OCI-LY7 (cell line): ENCODE measurements around the gene PIWIL1. TPM values are rescaled to one million over a fixed set of nuclear protein-coding genes. Genes with fewer than 3 reads are reported as not detected.

Experiments
- BruUV-seq: library from RNA; stranded (reverse); fragments of 400-500 nt; replicated peaks from 2 replicates; lab custom pipeline; 2021; lab: Mats Ljungman, UMichigan
- CTCF ChIA-PET: fragments of 300-600 bp; sonication (Branson Sonifier 250); formaldehyde crosslinking; loops from one replicate; lab custom pipeline; 2022; ENCODE audit warnings: antibody characterized with exemption; ENCODE audit not compliant: unreplicated experiment; lab: Charles Lee
- POLR2A ChIA-PET: fragments of 300-600 bp; sonication (Branson Sonifier 250); formaldehyde crosslinking; loops from one replicate; lab custom pipeline; 2022; ENCODE audit warnings: antibody characterized with exemption; lab: Charles Lee
- DNase-seq: peaks from one replicate; pipeline ENCODE4 v3.0.0-alpha.2; 2015; ENCODE audit warnings: low spot score
- H2AFZ ChIP-seq: fragments of 200-600 bp; sonication (generic), shearing (Covaris generic); 2 replicates; pipeline ENCODE4 v1.6.1; 2014; ENCODE audit warnings: mild to moderate bottlenecking, antibody characterized with exemption, low read length, moderate library complexity
- H3K27ac ChIP-seq: fragments of 200-600 bp; sonication (generic); 2 replicates; pipeline ENCODE4 v1.5.1; 2014; ENCODE audit warnings: mixed run types, low read depth, mild to moderate bottlenecking, moderate library complexity, low read length, inconsistent platforms; ENCODE audit not compliant: poor library complexity, severe bottlenecking
- H3K36me3 ChIP-seq: fragments of 200-600 bp; sonication (generic); 2 replicates; pipeline ENCODE4 v1.6.1; 2014; ENCODE audit warnings: mild to moderate bottlenecking, antibody characterized with exemption, low read length, moderate library complexity, mixed read lengths; ENCODE audit not compliant: insufficient read depth
- H3K4me1 ChIP-seq: fragments of 200-600 bp; sonication (generic); 2 replicates; pipeline ENCODE4 v1.5.1; 2014; ENCODE audit warnings: mild to moderate bottlenecking, low read length; ENCODE audit not compliant: insufficient read depth, poor library complexity, severe bottlenecking
- H3K4me2 ChIP-seq: fragments of 200-600 bp; sonication (generic); 2 replicates; pipeline ENCODE4 v1.6.1; 2014; ENCODE audit warnings: mild to moderate bottlenecking, low read length
- H3K4me3 ChIP-seq: fragments of 200-600 bp; sonication (generic); 2 replicates; pipeline ENCODE4 v1.5.1; 2014; ENCODE audit warnings: mild to moderate bottlenecking, low read depth, low read length; ENCODE audit not compliant: poor library complexity, severe bottlenecking
- H3K79me2 ChIP-seq: fragments of 200-600 bp; sonication (generic); 2 replicates; pipeline ENCODE4 v1.6.1; 2016; ENCODE audit warnings: low read depth, mild to moderate bottlenecking, low read length, moderate library complexity, mixed read lengths; ENCODE audit not compliant: insufficient read depth
- H3K9me2 ChIP-seq: fragments of 200-600 bp; sonication (generic); 2 replicates; pipeline ENCODE4 v1.6.1; 2016; ENCODE audit warnings: mild to moderate bottlenecking, low read length, mixed read lengths; ENCODE audit not compliant: insufficient read depth
- H3K9me3 ChIP-seq: fragments of 200-600 bp; sonication (generic); 2 replicates; pipeline ENCODE4 v1.6.1; 2014; ENCODE audit warnings: mild to moderate bottlenecking, mixed run types, low read length, mixed read lengths
- H4K20me1 ChIP-seq: fragments of 200-600 bp; sonication (generic); 2 replicates; pipeline ENCODE4 v1.6.1; 2014; ENCODE audit warnings: mild to moderate bottlenecking, antibody characterized with exemption, low read length, moderate library complexity, mixed read lengths; ENCODE audit not compliant: insufficient read depth
- EZH2phosphoT487 ChIP-seq: fragments of 200-600 bp; sonication (generic); IDR thresholded peaks from 2 replicates; pipeline ENCODE4 v1.6.1; 2018; ENCODE audit warnings: low read depth, borderline replicate concordance, mild to moderate bottlenecking, mixed run types, antibody characterized with exemption, low read length, moderate library complexity, mixed read lengths
- intact Hi-C: fragments of 100-400 bp; cut with micrococcal nuclease; formaldehyde crosslinking; loops from one replicate; pipeline ENCODE4 v1.10.0; 2022; ENCODE audit not compliant: unreplicated experiment
- total RNA-seq, 2 experiments: library from RNA; depleted of rRNA in 1 of 2; stranded (reverse); fragments of >200 nt in 1 of 2; shearing (Covaris generic) in 1 of 2; gene quantifications; 2 replicates each; pipeline ENCODE4 v1.2.3, GENCODE V29; 2014 to 2022
- TF ChIP-seq, protein P1 (sequence below): fragments of 200-600 bp; sonication (generic); conservative IDR thresholded peaks from 2 replicates; pipeline ENCODE4 v1.5.1; 2014; ENCODE audit warnings: mild to moderate bottlenecking, antibody characterized with exemption, low read length, moderate library complexity, mixed read lengths

The PIWIL1 gene
- total RNA-seq, 2 experiments from 2014 or later, result not detected

DNA sequence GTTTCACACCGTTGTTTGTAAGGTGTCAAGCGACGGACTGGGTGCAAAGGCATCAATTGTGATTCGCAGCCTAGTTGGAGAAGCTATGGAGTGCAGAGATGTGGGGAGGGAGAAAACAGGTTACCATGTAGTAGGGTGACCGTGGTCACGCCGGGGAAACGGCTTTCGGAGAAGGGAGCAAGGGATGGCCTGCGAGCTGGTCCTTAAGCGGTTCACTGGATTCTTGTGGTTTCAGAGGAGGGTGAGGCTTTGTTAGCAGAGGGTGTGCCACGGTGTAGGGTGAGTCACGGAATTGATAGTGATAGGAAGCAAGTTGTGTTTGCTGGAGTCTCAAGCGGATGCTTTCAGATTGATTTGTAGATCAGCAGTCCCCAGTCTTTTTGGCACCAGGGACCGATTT is 2.3 kb downstream of the PIWIL1 start:
- no peak for DNase-seq
- H3K27ac ChIP-seq, result no peak overlapping the region
- no peaks in the 10 kb centered on the region for H3K9me3 ChIP-seq
- no peak for TF ChIP-seq EZH2phosphoT487
- TF ChIP-seq, protein P1, sequence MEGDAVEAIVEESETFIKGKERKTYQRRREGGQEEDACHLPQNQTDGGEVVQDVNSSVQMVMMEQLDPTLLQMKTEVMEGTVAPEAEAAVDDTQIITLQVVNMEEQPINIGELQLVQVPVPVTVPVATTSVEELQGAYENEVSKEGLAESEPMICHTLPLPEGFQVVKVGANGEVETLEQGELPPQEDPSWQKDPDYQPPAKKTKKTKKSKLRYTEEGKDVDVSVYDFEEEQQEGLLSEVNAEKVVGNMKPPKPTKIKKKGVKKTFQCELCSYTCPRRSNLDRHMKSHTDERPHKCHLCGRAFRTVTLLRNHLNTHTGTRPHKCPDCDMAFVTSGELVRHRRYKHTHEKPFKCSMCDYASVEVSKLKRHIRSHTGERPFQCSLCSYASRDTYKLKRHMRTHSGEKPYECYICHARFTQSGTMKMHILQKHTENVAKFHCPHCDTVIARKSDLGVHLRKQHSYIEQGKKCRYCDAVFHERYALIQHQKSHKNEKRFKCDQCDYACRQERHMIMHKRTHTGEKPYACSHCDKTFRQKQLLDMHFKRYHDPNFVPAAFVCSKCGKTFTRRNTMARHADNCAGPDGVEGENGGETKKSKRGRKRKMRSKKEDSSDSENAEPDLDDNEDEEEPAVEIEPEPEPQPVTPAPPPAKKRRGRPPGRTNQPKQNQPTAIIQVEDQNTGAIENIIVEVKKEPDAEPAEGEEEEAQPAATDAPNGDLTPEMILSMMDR, result no peak
- BruUV-seq, result no TSS peak
- no peaks in the 10 kb centered on the region for H3K4me1 ChIP-seq
- POLR2A ChIA-PET, result no interaction called here
- H4K20me1 ChIP-seq, result no peaks in the 10 kb centered on the region
- no peaks in the 10 kb centered on the region for H3K36me3 ChIP-seq
- intact Hi-C loops, result loop anchor here (5.0 kb wide), 1 partner anchor 313 kb away; no protein-coding TSS in a partner anchor
- no peak overlapping the region for H3K4me3 ChIP-seq
- CTCF ChIA-PET, result no interaction called here
- H3K4me2 ChIP-seq, result no peak overlapping the region
- no peaks in the 10 kb centered on the region for H3K9me2 ChIP-seq
- no peak overlapping the region for H2AFZ ChIP-seq
- H3K79me2 ChIP-seq, result no peaks in the 10 kb centered on the region

DNA sequence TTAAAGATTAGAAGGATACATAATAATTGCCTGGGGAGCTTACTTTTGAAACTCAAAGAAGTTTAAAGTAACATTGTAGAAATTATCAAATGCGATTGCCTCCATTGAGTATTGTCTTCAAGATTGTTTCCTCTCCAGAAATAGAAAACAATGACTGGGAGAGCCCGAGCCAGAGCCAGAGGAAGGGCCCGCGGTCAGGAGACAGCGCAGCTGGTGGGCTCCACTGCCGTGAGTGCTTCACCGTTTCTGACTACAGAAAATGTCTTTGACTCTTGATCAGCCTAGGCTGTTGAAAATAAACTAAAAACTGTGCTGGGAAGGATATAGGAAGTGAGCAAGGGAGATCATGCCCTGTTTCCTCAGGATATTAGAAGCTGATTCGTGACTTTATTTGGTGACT is 4.8 kb downstream of the PIWIL1 start:
- no peak overlapping the region for H3K4me3 ChIP-seq
- DNase-seq, result no peak
- POLR2A ChIA-PET, result no interaction called here
- H3K79me2 ChIP-seq, result no peaks in the 10 kb centered on the region
- H3K4me1 ChIP-seq, result no peaks in the 10 kb centered on the region
- BruUV-seq, result no TSS peak
- no peak overlapping the region for H3K4me2 ChIP-seq
- H3K27ac ChIP-seq, result no peak overlapping the region
- H3K9me3 ChIP-seq, result no peaks in the 10 kb centered on the region
- no peak overlapping the region for H2AFZ ChIP-seq
- TF ChIP-seq, protein P1, result no peak
- no peak for TF ChIP-seq EZH2phosphoT487
- no peaks in the 10 kb centered on the region for H3K36me3 ChIP-seq
- CTCF ChIA-PET, result no interaction called here
- no peaks in the 10 kb centered on the region for H4K20me1 ChIP-seq
- H3K9me2 ChIP-seq, result no peaks in the 10 kb centered on the region
- intact Hi-C loops, result no loop called here

DNA sequence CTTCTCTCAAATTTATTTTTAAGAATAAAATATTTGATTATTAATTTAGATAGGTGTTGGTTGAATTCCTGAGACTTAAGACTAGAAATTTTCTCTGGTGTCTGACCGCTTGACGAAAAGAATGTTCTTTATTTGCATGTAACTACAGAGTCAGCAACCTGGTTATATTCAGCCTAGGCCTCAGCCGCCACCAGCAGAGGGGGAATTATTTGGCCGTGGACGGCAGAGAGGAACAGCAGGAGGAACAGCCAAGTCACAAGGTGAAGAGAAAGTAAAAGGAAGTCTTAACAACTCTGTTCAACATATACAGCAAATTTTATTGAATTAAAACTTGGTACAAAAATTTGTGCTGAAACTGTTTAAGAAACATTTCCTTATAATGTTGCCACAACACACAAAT is 5.2 kb downstream of the PIWIL1 start:
- no peak for DNase-seq
- CTCF ChIA-PET, result no interaction called here
- no peak for TF ChIP-seq EZH2phosphoT487
- TF ChIP-seq, protein P1, result no peak
- Histone ChIP-seq H3K27ac (no peak overlapping the region), H4K20me1 (no peaks in the 10 kb centered on the region), H3K4me1 (no peaks in the 10 kb centered on the region), H3K4me2 (no peak overlapping the region), H3K4me3 (no peak overlapping the region), H3K36me3 (no peaks in the 10 kb centered on the region), H2AFZ (no peak overlapping the region), H3K9me3 (no peaks in the 10 kb centered on the region), H3K79me2 (no peaks in the 10 kb centered on the region), H3K9me2 (no peaks in the 10 kb centered on the region)
- POLR2A ChIA-PET, result no interaction called here
- intact Hi-C loops, result no loop called here
- no TSS peak for BruUV-seq
